ENCODE measurements around the gene THAP10. TPM values are rescaled to one million over a fixed set of nuclear protein-coding genes. Genes with fewer than 3 reads are reported as not detected.

THAP10 gene
- polyA plus RNA-seq, 3 donors = 0.12 to 0.30 (median 0.15) TPM

- no peaks in the 10 kb centered on the region for H3K27me3 ChIP-seq (ENCODE audit: control insufficient read depth in 2 of 2, insufficient read depth in 2 of 2, low read length in 2 of 2)
- no peaks in the 10 kb centered on the region for H3K79me2 ChIP-seq (ENCODE audit: insufficient read depth, low read length)
- H3K4me2 ChIP-seq (replicated peaks; ENCODE audit: extremely low read depth, low read length, poor library complexity, severe bottlenecking) = no peak overlapping the region
- H3K4me1 Mint-ChIP-seq = no peaks in the 10 kb centered on the region
- H3K9ac ChIP-seq (ENCODE audit: insufficient read depth, low read length, poor library complexity, severe bottlenecking) = no peak overlapping the region
- no peaks in the 10 kb centered on the region for H3K9me3 ChIP-seq (replicated peaks in 1 of 2; ENCODE audit: control insufficient read depth in 1 of 2, insufficient read depth in 1 of 2, low read length in 2 of 2)
- peaks cover 0 to 3% (median 0%) of the 10 kb centered on the region in 7 donors for H3K9me3 Mint-ChIP-seq
- H3K27ac ChIP-seq (ENCODE audit: low read depth in 1 of 2, low read length in 2 of 2) = no peak overlapping the region
- WGBS (ENCODE audit: insufficient coverage) = 96% methylated on average over 5 of the region's 6 CpGs
- H3K27ac Mint-ChIP-seq = no peak overlapping the region
- no peaks in the 10 kb centered on the region for H4K20me1 ChIP-seq (ENCODE audit: insufficient read depth, low read length)
- no peaks in the 10 kb centered on the region for H3K36me3 ChIP-seq (replicated peaks in 1 of 2; ENCODE audit: control insufficient read depth in 1 of 2, insufficient read depth in 2 of 2, low read length in 2 of 2)
- H3K36me3 Mint-ChIP-seq = no peaks in the 10 kb centered on the region
- no peak for DNase-seq
- H3K4me1 ChIP-seq (ENCODE audit: control insufficient read depth in 1 of 2, insufficient read depth in 2 of 2, low read length in 2 of 2) = no peaks in the 10 kb centered on the region
- TF ChIP-seq CTCF (IDR thresholded peaks at IDR 0.05) = no peak
- H3K4me3 ChIP-seq (replicated peaks in 1 of 3; ENCODE audit: low read depth in 2 of 3, low read length in 3 of 3) = no peak overlapping the region
- no peak overlapping the region for H3K4me3 Mint-ChIP-seq
- H2AFZ ChIP-seq (ENCODE audit: insufficient read depth, low read depth, low read length, poor library complexity, severe bottlenecking) = no peak overlapping the region
- peaks cover 2 to 6% (median 4%) of the 10 kb centered on the region in 3 donors for H3K27me3 Mint-ChIP-seq (ENCODE audit: low read depth in 3 of 3)
- intact Hi-C loops (cut with micrococcal nuclease) = no loop called here
These were observed 56.8 kb downstream of the THAP10 start for GRCh38 chr15:70835415-70835814.

- intact Hi-C loops (cut with micrococcal nuclease) = no loop called here
- Histone ChIP-seq H3K36me3 (replicated peaks in 1 of 2; ENCODE audit: control insufficient read depth in 1 of 2, insufficient read depth in 2 of 2, low read length in 2 of 2) (no peaks in the 10 kb centered on the region), H3K4me2 (replicated peaks; ENCODE audit: extremely low read depth, low read length, poor library complexity, severe bottlenecking) (no peak overlapping the region), H4K20me1 (ENCODE audit: insufficient read depth, low read length) (no peaks in the 10 kb centered on the region), H3K27me3 (ENCODE audit: control insufficient read depth in 2 of 2, insufficient read depth in 2 of 2, low read length in 2 of 2) (no peaks in the 10 kb centered on the region), H2AFZ (ENCODE audit: insufficient read depth, low read depth, low read length, poor library complexity, severe bottlenecking) (no peak overlapping the region), H3K4me3 (replicated peaks in 1 of 3; ENCODE audit: low read depth in 2 of 3, low read length in 3 of 3) (no peak overlapping the region), H3K79me2 (ENCODE audit: insufficient read depth, low read length) (no peaks in the 10 kb centered on the region), H3K9ac (ENCODE audit: insufficient read depth, low read length, poor library complexity, severe bottlenecking) (no peak overlapping the region), H3K4me1 (ENCODE audit: control insufficient read depth in 1 of 2, insufficient read depth in 2 of 2, low read length in 2 of 2) (no peaks in the 10 kb centered on the region), H3K27ac (ENCODE audit: low read depth in 1 of 2, low read length in 2 of 2) (no peak overlapping the region), H3K9me3 (replicated peaks in 1 of 2; ENCODE audit: control insufficient read depth in 1 of 2, insufficient read depth in 1 of 2, low read length in 2 of 2) (no peaks in the 10 kb centered on the region)
- peaks cover 0 to 3% (median 0%) of the 10 kb centered on the region in 7 donors for H3K9me3 Mint-ChIP-seq
- no peak overlapping the region for H3K27ac Mint-ChIP-seq
- no peaks in the 10 kb centered on the region for H3K4me1 Mint-ChIP-seq
- no peak for TF ChIP-seq CTCF (IDR thresholded peaks at IDR 0.05)
- DNase-seq = no peak
- H3K36me3 Mint-ChIP-seq = no peaks in the 10 kb centered on the region
- H3K27me3 Mint-ChIP-seq (ENCODE audit: low read depth in 3 of 3) = peaks cover 2 to 4% (median 3%) of the 10 kb centered on the region in 3 donors
- no peak overlapping the region for H3K4me3 Mint-ChIP-seq
- 100% methylated on average over 2 of the region's 2 CpGs for WGBS (ENCODE audit: insufficient coverage)
These were observed 57.2 kb downstream of the THAP10 start for GRCh38 chr15:70834999-70835398.
